Skeletal muscle tissue (tissue), 5 donors: ENCODE results near the gene SLC34A2. TPM values are rescaled to one million over a fixed set of nuclear protein-coding genes. Genes with fewer than 3 reads are reported as not detected.

Experiments
- H3K27ac ChIP-seq: one replicate; pipeline ENCODE4 v1.7.0; 2013; ENCODE audit warnings: mild to moderate bottlenecking, low read depth, low read length, inconsistent platforms
- H3K27me3 ChIP-seq, 3 donors: one replicate each; pipeline ENCODE4 v1.7.0; 2013; ENCODE audit warnings: low read length in 3 of 3; ENCODE audit not compliant: control insufficient read depth in 3 of 3, insufficient read depth in 3 of 3
- H3K36me3 ChIP-seq, 3 donors: one replicate each; pipeline ENCODE4 v1.7.0; 2013; ENCODE audit warnings: low read length in 3 of 3; ENCODE audit not compliant: control insufficient read depth in 3 of 3, insufficient read depth in 3 of 3
- H3K4me1 ChIP-seq, 3 donors: one replicate each; pipeline ENCODE4 v1.7.0; 2013; ENCODE audit warnings: low read length in 3 of 3, mild to moderate bottlenecking in 3 of 3; ENCODE audit not compliant: control insufficient read depth in 3 of 3, insufficient read depth in 3 of 3
- H3K4me3 ChIP-seq, 3 donors: one replicate each; pipeline ENCODE4 v1.7.0; 2013; ENCODE audit warnings: low read length in 3 of 3
- H3K9ac ChIP-seq, 3 donors: one replicate each; pipeline ENCODE4 v1.7.0; 2013; ENCODE audit warnings: low read length in 3 of 3, mild to moderate bottlenecking in 3 of 3, moderate library complexity in 2 of 3, low read depth in 1 of 3
- H3K9me3 ChIP-seq, 3 donors: one replicate each; pipeline ENCODE4 v1.7.0; 2013; ENCODE audit warnings: low read length in 3 of 3; ENCODE audit not compliant: control insufficient read depth in 3 of 3
- small RNA-seq: library from RNA; depleted of rRNA; stranded (forward); fragments of <200 nt; gene quantifications from one replicate; pipeline ENCODE3, GENCODE V24; 2014
- total RNA-seq: library from RNA; depleted of rRNA; stranded (reverse); fragments of >200 nt; gene quantifications from one replicate; pipeline ENCODE4 v1.2.3, GENCODE V29; 2014
- donor health status: Osteomylitis.

Gene SLC34A2
- total RNA-seq, 1 donor from 2014 or later = not detected

GRCh38 chr4:25710637-25711036, 55.0 kb downstream of the SLC34A2 start:
- Histone ChIP-seq H3K27me3 (no peaks in the 10 kb centered on the region), H3K36me3 (no peaks in the 10 kb centered on the region), H3K27ac (no peak overlapping the region), H3K4me1 (no peaks in the 10 kb centered on the region), H3K9me3 (no peaks in the 10 kb centered on the region), H3K4me3 (no peak overlapping the region), H3K9ac (no peak overlapping the region)

GRCh38 chr4:25712611-25713010, 57.0 kb downstream of the SLC34A2 start:
- Histone ChIP-seq H3K4me1 (no peaks in the 10 kb centered on the region), H3K27me3 (no peaks in the 10 kb centered on the region), H3K4me3 (no peak overlapping the region), H3K36me3 (no peaks in the 10 kb centered on the region), H3K27ac (no peak overlapping the region), H3K9me3 (no peaks in the 10 kb centered on the region), H3K9ac (no peak overlapping the region)

- no peaks in the 10 kb centered on the region for H3K9me3 ChIP-seq
- no peak overlapping the region for H3K9ac ChIP-seq
- H3K36me3 ChIP-seq = no peaks in the 10 kb centered on the region
- no peak overlapping the region for H3K27ac ChIP-seq
- no peaks in the 10 kb centered on the region for H3K27me3 ChIP-seq
- H3K4me3 ChIP-seq = no peak overlapping the region
- no peaks in the 10 kb centered on the region for H3K4me1 ChIP-seq
These were observed 58.2 kb downstream of the SLC34A2 start for GRCh38 chr4:25713812-25714211.

DNA sequence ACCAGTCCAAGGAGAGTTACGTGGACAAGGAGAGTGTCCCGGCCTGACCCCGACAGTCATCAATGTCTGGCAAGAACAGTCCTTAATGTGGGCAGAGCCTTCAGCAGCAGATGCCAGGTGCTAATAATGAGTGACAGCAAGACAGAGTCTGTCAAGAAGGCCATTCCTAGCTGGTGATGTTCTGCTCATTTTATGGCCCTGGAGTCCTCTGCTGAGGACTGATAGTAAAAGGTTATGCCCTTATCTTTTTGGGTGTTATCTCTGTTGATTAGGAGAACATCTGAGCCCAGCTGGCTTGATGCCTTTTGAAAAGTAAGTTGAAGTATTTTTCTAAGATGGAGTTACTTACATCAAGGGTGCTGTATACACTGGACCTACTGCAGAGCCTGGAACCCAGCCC, 67.3 kb downstream of the SLC34A2 start:
- Histone ChIP-seq H3K27ac (no peak overlapping the region), H3K27me3 (no peaks in the 10 kb centered on the region), H3K4me1 (no peaks in the 10 kb centered on the region), H3K9ac (no peak overlapping the region), H3K36me3 (no peaks in the 10 kb centered on the region), H3K9me3 (no peaks in the 10 kb centered on the region), H3K4me3 (no peak overlapping the region)

- H3K27me3 ChIP-seq = no peaks in the 10 kb centered on the region
- H3K9me3 ChIP-seq = no peaks in the 10 kb centered on the region
- H3K9ac ChIP-seq = no peak overlapping the region
- H3K4me3 ChIP-seq = no peak overlapping the region
- H3K27ac ChIP-seq = no peak overlapping the region
- no peaks in the 10 kb centered on the region for H3K4me1 ChIP-seq
- H3K36me3 ChIP-seq = no peaks in the 10 kb centered on the region
These were observed 67.8 kb downstream of the SLC34A2 start for GRCh38 chr4:25723409-25723808.

GRCh38 chr4:25725870-25726269, 70.2 kb downstream of the SLC34A2 start:
- Histone ChIP-seq H3K4me1 (no peaks in the 10 kb centered on the region), H3K9me3 (no peaks in the 10 kb centered on the region), H3K9ac (no peak overlapping the region), H3K4me3 (no peak overlapping the region), H3K27me3 (no peaks in the 10 kb centered on the region), H3K36me3 (no peaks in the 10 kb centered on the region), H3K27ac (no peak overlapping the region)

GRCh38 chr4:25727711-25728493, 72.3 kb downstream of the SLC34A2 start:
- Histone ChIP-seq H3K4me1 (no peaks in the 10 kb centered on the region), H3K27me3 (no peaks in the 10 kb centered on the region), H3K27ac (no peak overlapping the region), H3K9me3 (no peaks in the 10 kb centered on the region), H3K9ac (no peak overlapping the region), H3K4me3 (no peak overlapping the region), H3K36me3 (no peaks in the 10 kb centered on the region)

Small RNA genes within 50 kb of the gene (small RNA-seq; reads per million reads assigned to genes)
- gene AC092436.3 (not detected), gene MTND4LP22 (not detected), gene RPS29P11 (not detected)

Other genes starting within 250 kb of the SLC34A2 start
- 18.3 TPM for gene SEL1L3, start 207.1 kb downstream of the SLC34A2 start, total RNA-seq